Mesenchymal stem cell (in vitro differentiated cells and primary cell): Measurements from ENCODE around the gene ARL8A.

Experiments used
- DNase-seq: peaks from one replicate; pipeline ENCODE4 v3.0.0-alpha.2; 2013
- H2AFZ ChIP-seq: one replicate; pipeline ENCODE4 v1.6.1; 2013; ENCODE audit warnings: low read depth, mild to moderate bottlenecking, control low read depth, inconsistent platforms, low read length, moderate library complexity
- H2AK5ac ChIP-seq: 2 replicates; pipeline ENCODE4 v1.6.1; 2013; ENCODE audit warnings: low read length, moderate library complexity, mild to moderate bottlenecking, inconsistent platforms; ENCODE audit not compliant: severe bottlenecking
- H2BK120ac ChIP-seq: one replicate; pipeline ENCODE4 v1.6.1; 2013; ENCODE audit warnings: low read depth, mild to moderate bottlenecking, inconsistent platforms, low read length, moderate library complexity
- H2BK12ac ChIP-seq, 2 experiments: one replicate each; pipeline ENCODE4 v1.6.1; 2013; ENCODE audit warnings: inconsistent platforms in 2 of 2, low read length in 2 of 2, mild to moderate bottlenecking in 2 of 2, moderate library complexity in 2 of 2, control low read depth in 1 of 2
- H2BK15ac ChIP-seq: one replicate; pipeline ENCODE4 v1.6.1; 2013; ENCODE audit warnings: mild to moderate bottlenecking, low read depth, inconsistent platforms; ENCODE audit not compliant: poor library complexity, severe bottlenecking
- H2BK5ac ChIP-seq: 2 replicates; pipeline ENCODE4 v1.6.1; 2013; ENCODE audit warnings: low read depth, mild to moderate bottlenecking, low read length, control low read depth, inconsistent platforms; ENCODE audit not compliant: poor library complexity, severe bottlenecking
- H3K14ac ChIP-seq, 2 experiments: one replicate each; pipeline ENCODE4 v1.6.1; 2013; ENCODE audit warnings: inconsistent platforms in 2 of 2, low read length in 2 of 2, control low read depth in 1 of 2, mild to moderate bottlenecking in 1 of 2, moderate library complexity in 1 of 2
- H3K18ac ChIP-seq, 2 experiments: one replicate each; pipeline ENCODE4 v1.6.1; 2013; ENCODE audit warnings: inconsistent platforms in 2 of 2, low read length in 2 of 2, control low read depth in 1 of 2, low read depth in 1 of 2, mild to moderate bottlenecking in 1 of 2
- H3K23ac ChIP-seq, 2 experiments: one replicate each; pipeline ENCODE4 v1.6.1; 2013; ENCODE audit warnings: inconsistent platforms in 2 of 2, low read length in 2 of 2, mild to moderate bottlenecking in 2 of 2, moderate library complexity in 2 of 2, control low read depth in 1 of 2
- H3K27ac ChIP-seq: 2 replicates; pipeline ENCODE4 v1.5.1; 2013; ENCODE audit warnings: mild to moderate bottlenecking, moderate library complexity, low read length, control low read depth, inconsistent platforms; ENCODE audit not compliant: poor library complexity, severe bottlenecking
- H3K27me3 ChIP-seq, 2 experiments: 2 replicates each; pipeline versions ENCODE4 v1.6.1 to v1.7.0; 2013; ENCODE audit warnings: low read length in 2 of 2, mild to moderate bottlenecking in 2 of 2, moderate library complexity in 2 of 2, control low read depth in 1 of 2, inconsistent platforms in 1 of 2; ENCODE audit not compliant: control insufficient read depth in 1 of 2, insufficient read depth in 1 of 2
- H3K36me3 ChIP-seq, 2 experiments: 2 replicates each; pipeline versions ENCODE4 v1.6.1 to v1.7.0; 2013; ENCODE audit warnings: low read length in 2 of 2, control low read depth in 1 of 2, inconsistent platforms in 1 of 2, low read depth in 1 of 2, mild to moderate bottlenecking in 1 of 2; ENCODE audit not compliant: insufficient read depth in 2 of 2, control insufficient read depth in 1 of 2
- H3K4ac ChIP-seq, 2 experiments: one replicate each; pipeline ENCODE4 v1.6.1; 2013; ENCODE audit warnings: inconsistent platforms in 2 of 2, low read length in 2 of 2, mild to moderate bottlenecking in 2 of 2, moderate library complexity in 2 of 2, control low read depth in 1 of 2, low read depth in 1 of 2
- H3K4me1 ChIP-seq: 2 replicates; pipeline ENCODE4 v1.6.1; 2013; ENCODE audit warnings: low read depth, low read length, control low read depth; ENCODE audit not compliant: control insufficient read depth, insufficient read depth
- H3K4me2 ChIP-seq: 2 replicates; pipeline ENCODE4 v1.6.1; 2013; ENCODE audit warnings: low read length, mild to moderate bottlenecking, inconsistent platforms; ENCODE audit not compliant: poor library complexity, severe bottlenecking
- H3K4me3 ChIP-seq, 2 experiments: 2 replicates each; pipeline versions ENCODE4 v1.5.1 to v1.7.0; 2013; ENCODE audit warnings: low read length in 2 of 2, mild to moderate bottlenecking in 2 of 2, control low read depth in 1 of 2, low read depth in 1 of 2; ENCODE audit not compliant: insufficient read depth in 1 of 2
- H3K79me1 ChIP-seq: replicated peaks from 2 replicates; pipeline ENCODE4 v1.6.1; 2013; ENCODE audit warnings: mild to moderate bottlenecking, control low read depth, low read length, inconsistent platforms; ENCODE audit not compliant: poor library complexity, severe bottlenecking
- H3K9ac ChIP-seq: 2 replicates; pipeline ENCODE4 v1.7.0; 2013; ENCODE audit warnings: mild to moderate bottlenecking, low read length, moderate library complexity
- H3K9me3 ChIP-seq: 2 replicates; pipeline ENCODE4 v1.7.0; 2013; ENCODE audit warnings: mild to moderate bottlenecking, low read length; ENCODE audit not compliant: control insufficient read depth
- H4K8ac ChIP-seq: one replicate; pipeline ENCODE4 v1.6.1; 2013; ENCODE audit warnings: inconsistent platforms, mild to moderate bottlenecking, low read length, moderate library complexity
- H4K91ac ChIP-seq: one replicate; pipeline ENCODE4 v1.6.1; 2013; ENCODE audit warnings: mild to moderate bottlenecking, low read length, inconsistent platforms
- WGBS: methylation state at CpG from one replicate; pipeline ENCODE4 v1.1.7; 2013; ENCODE audit warnings: mixed read lengths; 5-methylcytosine and 5-hydroxymethylcytosine counted together

ARL8A gene

DNA sequence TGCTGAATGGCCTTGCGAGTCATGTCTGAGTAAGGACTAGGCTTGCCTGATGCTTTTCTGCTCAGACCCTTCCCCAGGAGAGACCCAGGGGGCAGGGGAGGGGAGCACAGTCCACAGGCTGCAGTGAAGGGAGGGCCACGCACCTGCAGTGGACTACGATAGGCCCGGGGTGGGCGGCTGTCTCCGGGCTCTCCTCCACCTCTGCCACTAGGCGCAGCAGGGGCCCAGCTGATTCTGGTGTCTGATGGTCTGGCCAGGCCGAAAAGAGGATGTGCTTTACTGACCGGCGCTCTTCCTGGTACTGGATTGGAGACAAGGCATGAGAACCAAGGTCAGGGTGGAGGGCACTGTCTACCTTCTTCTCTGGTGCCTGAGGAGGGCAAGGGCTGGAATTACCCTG lies 7.9 kb upstream of the ARL8A start:
- Histone ChIP-seq H4K8ac (no peak overlapping the region), H3K18ac (no peak overlapping the region), H3K9me3 (no peaks in the 10 kb centered on the region), H2BK12ac (no peak overlapping the region), H3K23ac (no peak overlapping the region), H3K79me1 (no peaks in the 10 kb centered on the region), H3K9ac (no peak overlapping the region), H3K27me3 (peaks cover 0 to 22% of the 10 kb centered on the region in 2 experiments), H3K27ac (no peak overlapping the region), H2AK5ac (no peak overlapping the region), H3K14ac (no peak overlapping the region), H3K4me3 (no peak overlapping the region), H3K4me2 (no peak overlapping the region), H2BK5ac (no peak overlapping the region), H2BK120ac (no peak overlapping the region), H2BK15ac (no peak overlapping the region), H3K4ac (no peak overlapping the region), H3K36me3 (no peaks in the 10 kb centered on the region), H2AFZ (no peak overlapping the region), H3K4me1 (peaks cover 7% of the 10 kb centered on the region), H4K91ac (no peak overlapping the region)
- DNase-seq, result no peak
- 86% methylated on average over 10 of the region's 10 CpGs for WGBS

DNA sequence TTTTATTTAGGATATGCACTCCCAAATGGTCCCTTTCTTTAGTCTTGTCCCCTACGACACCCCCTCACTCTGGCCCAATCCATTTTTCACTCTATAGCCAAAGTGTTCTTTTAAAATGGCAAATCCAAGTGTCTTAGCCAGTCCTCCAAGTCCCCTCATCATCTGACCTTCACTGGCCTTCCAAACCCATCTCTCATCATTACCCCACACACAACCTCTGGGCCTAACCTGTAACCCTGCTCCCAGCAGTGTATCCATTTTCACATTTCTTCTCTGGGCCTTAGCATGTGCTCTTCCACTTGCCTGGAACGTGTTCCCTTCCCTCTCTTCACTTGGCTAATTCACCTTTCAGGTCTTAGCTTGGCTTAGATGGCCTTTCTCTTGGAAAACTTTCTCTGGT lies 6.5 kb upstream of the ARL8A start:
- H3K9ac ChIP-seq, result no peak overlapping the region
- H4K8ac ChIP-seq, result no peak overlapping the region
- H2BK120ac ChIP-seq, result no peak overlapping the region
- no peaks in the 10 kb centered on the region for H3K9me3 ChIP-seq
- no peak overlapping the region for H2AK5ac ChIP-seq
- no peak overlapping the region for H2AFZ ChIP-seq
- no peak overlapping the region for H3K4me2 ChIP-seq
- no peak overlapping the region for H3K23ac ChIP-seq
- H3K27ac ChIP-seq, result no peak overlapping the region
- peaks cover 0 to 20% of the 10 kb centered on the region in 2 experiments for H3K27me3 ChIP-seq
- no peak overlapping the region for H2BK5ac ChIP-seq
- no peak overlapping the region for H2BK12ac ChIP-seq
- H3K79me1 ChIP-seq, result no peaks in the 10 kb centered on the region
- H2BK15ac ChIP-seq, result no peak overlapping the region
- H3K36me3 ChIP-seq, result no peaks in the 10 kb centered on the region
- peaks cover 7% of the 10 kb centered on the region for H3K4me1 ChIP-seq
- H4K91ac ChIP-seq, result no peak overlapping the region
- H3K4ac ChIP-seq, result no peak overlapping the region
- DNase-seq, result no peak
- no peak overlapping the region for H3K14ac ChIP-seq
- H3K18ac ChIP-seq, result no peak overlapping the region
- WGBS, result 80% methylated on average over 2 of the region's 2 CpGs
- H3K4me3 ChIP-seq, result no peak overlapping the region

DNA sequence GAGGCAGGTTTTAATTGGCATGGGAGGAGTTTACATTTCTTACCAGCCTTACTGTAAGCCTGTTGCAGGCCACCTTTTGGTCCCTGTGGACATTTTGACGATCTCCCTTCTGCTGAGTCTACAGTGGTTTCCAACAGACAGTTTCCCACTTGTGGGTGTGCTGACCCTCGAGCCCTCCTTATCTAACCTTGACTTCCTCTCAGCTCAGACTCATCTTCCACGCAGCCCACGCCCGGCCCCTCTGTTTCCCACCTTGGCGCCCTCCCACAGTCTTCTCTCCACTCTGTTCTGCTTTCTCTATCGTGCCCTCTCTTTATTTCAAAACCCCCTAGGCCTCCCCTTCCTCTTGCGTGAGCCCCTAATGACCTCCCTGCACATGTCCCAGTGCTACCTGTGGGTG lies 6.1 kb upstream of the ARL8A start:
- H3K4me3 ChIP-seq, result no peak overlapping the region
- H4K91ac ChIP-seq, result no peak overlapping the region
- no peak overlapping the region for H3K23ac ChIP-seq
- no peak overlapping the region for H3K4ac ChIP-seq
- H3K27ac ChIP-seq, result no peak overlapping the region
- H2BK5ac ChIP-seq, result no peak overlapping the region
- no peak overlapping the region for H2BK15ac ChIP-seq
- DNase-seq, result no peak
- WGBS, result 88% methylated on average over 8 of the region's 8 CpGs
- peaks cover 7% of the 10 kb centered on the region for H3K4me1 ChIP-seq
- no peak overlapping the region for H3K18ac ChIP-seq
- H3K9me3 ChIP-seq, result no peaks in the 10 kb centered on the region
- H2BK120ac ChIP-seq, result no peak overlapping the region
- H4K8ac ChIP-seq, result no peak overlapping the region
- no peak overlapping the region for H2AFZ ChIP-seq
- H3K14ac ChIP-seq, result no peak overlapping the region
- H3K4me2 ChIP-seq, result no peak overlapping the region
- H3K27me3 ChIP-seq, result peaks cover 0 to 20% of the 10 kb centered on the region in 2 experiments
- H2AK5ac ChIP-seq, result no peak overlapping the region
- H2BK12ac ChIP-seq, result no peak overlapping the region
- H3K79me1 ChIP-seq, result no peaks in the 10 kb centered on the region
- no peaks in the 10 kb centered on the region for H3K36me3 ChIP-seq
- H3K9ac ChIP-seq, result no peak overlapping the region

DNA sequence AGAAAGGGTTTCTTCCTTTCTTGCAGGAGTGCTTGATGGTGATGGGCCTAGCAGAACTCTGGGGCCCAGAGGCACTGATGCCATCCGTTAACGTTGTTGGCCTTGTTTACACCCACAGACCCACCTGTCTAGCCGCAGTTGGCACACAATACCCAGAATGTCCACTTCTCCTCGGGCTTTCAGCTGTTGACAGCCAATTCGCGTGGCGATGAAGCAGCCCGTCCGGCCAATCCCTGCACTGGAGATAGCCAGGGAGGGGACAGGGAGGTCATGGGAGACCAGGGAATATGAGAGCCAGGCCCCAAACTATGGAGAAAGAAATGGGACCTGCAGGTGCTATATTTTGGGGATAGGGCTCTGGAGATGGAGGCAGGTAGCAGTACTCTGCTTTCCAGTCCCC lies 5.7 kb upstream of the ARL8A start:
- Histone ChIP-seq H3K18ac (no peak overlapping the region), H2AFZ (no peak overlapping the region), H2BK5ac (no peak overlapping the region), H3K27ac (no peak overlapping the region), H3K4ac (no peak overlapping the region), H3K27me3 (peaks cover 0 to 20% of the 10 kb centered on the region in 2 experiments), H4K91ac (no peak overlapping the region), H3K9me3 (no peaks in the 10 kb centered on the region), H3K9ac (no peak overlapping the region), H3K4me1 (peaks cover 6% of the 10 kb centered on the region), H3K4me2 (no peak overlapping the region), H3K79me1 (peaks cover 3% of the 10 kb centered on the region), H2BK12ac (no peak overlapping the region), H3K4me3 (no peak overlapping the region), H2BK120ac (no peak overlapping the region), H2AK5ac (no peak overlapping the region), H3K14ac (no peak overlapping the region), H3K36me3 (no peaks in the 10 kb centered on the region), H2BK15ac (no peak overlapping the region), H3K23ac (no peak overlapping the region), H4K8ac (no peak overlapping the region)
- WGBS, result 97% methylated on average over 7 of the region's 9 CpGs
- DNase-seq, result no peak
